Astrocyte (in vitro differentiated cells and primary cell): ENCODE results near the gene IPO7. TPM values are rescaled to one million over a fixed set of nuclear protein-coding genes. Genes with fewer than 3 reads are reported as not detected.

Experiments
- DNase-seq: peaks from one replicate; pipeline ENCODE4 v3.0.0-alpha.2; 2010; ENCODE audit warnings: low read depth
- FAIRE-seq: peaks from 2 replicates; lab custom pipeline; 2011; peaks lifted over from hg19 to GRCh38; lab: Jason Lieb, UNC
- H2AFZ ChIP-seq: 2 replicates; pipeline ENCODE4 v1.6.0; 2012; ENCODE audit warnings: low read depth, low read length, inconsistent platforms
- H3K27ac ChIP-seq: 2 replicates; pipeline ENCODE4 v1.5.1; 2011; ENCODE audit warnings: low read depth, low read length, inconsistent platforms
- H3K27me3 ChIP-seq: 2 replicates; pipeline ENCODE4 v1.6.0; 2011; ENCODE audit warnings: low read length, inconsistent platforms; ENCODE audit not compliant: insufficient read depth
- H3K36me3 ChIP-seq: 2 replicates; pipeline ENCODE4 v1.5.1; 2011; ENCODE audit warnings: low read length, inconsistent platforms; ENCODE audit not compliant: insufficient read depth
- H3K4me1 ChIP-seq: 2 replicates; pipeline ENCODE4 v1.5.1; 2011; ENCODE audit warnings: low read length, inconsistent platforms; ENCODE audit not compliant: insufficient read depth
- H3K4me2 ChIP-seq: 2 replicates; pipeline ENCODE4 v1.6.0; 2012; ENCODE audit warnings: low read length, inconsistent platforms
- H3K4me3 ChIP-seq: 2 replicates; pipeline ENCODE4 v1.5.1; 2011; ENCODE audit warnings: low read depth, mild to moderate bottlenecking, low read length, inconsistent platforms; ENCODE audit not compliant: insufficient read depth
- H3K79me2 ChIP-seq: 2 replicates; pipeline ENCODE4 v1.6.0; 2012; ENCODE audit warnings: mild to moderate bottlenecking, low read length, inconsistent platforms; ENCODE audit not compliant: insufficient read depth
- H3K9ac ChIP-seq: 2 replicates; pipeline ENCODE4 v1.6.0; 2012; ENCODE audit warnings: mild to moderate bottlenecking, low read length, inconsistent platforms
- H3K9me3 ChIP-seq: 2 replicates; pipeline ENCODE4 v1.5.1; 2012; ENCODE audit warnings: low read depth, mild to moderate bottlenecking, low read length, inconsistent platforms; ENCODE audit not compliant: insufficient read depth
- H4K20me1 ChIP-seq: 2 replicates; pipeline ENCODE4 v1.6.0; 2012; ENCODE audit warnings: low read length, inconsistent platforms; ENCODE audit not compliant: insufficient read depth
- H3K27ac Mint-ChIP-seq: one replicate; pipeline ENCODE4 v1.8.0; 2021; ENCODE audit warnings: mild to moderate bottlenecking, mixed read lengths; ENCODE audit not compliant: unreplicated experiment
- H3K27me3 Mint-ChIP-seq: one replicate; pipeline ENCODE4 v1.8.0; 2021; ENCODE audit warnings: low read depth, mixed read lengths; ENCODE audit not compliant: unreplicated experiment
- H3K36me3 Mint-ChIP-seq: one replicate; pipeline ENCODE4 v1.8.0; 2021; ENCODE audit warnings: low read depth, mixed read lengths; ENCODE audit not compliant: unreplicated experiment
- H3K4me1 Mint-ChIP-seq: one replicate; pipeline ENCODE4 v1.8.0; 2021; ENCODE audit warnings: low read depth, mixed read lengths; ENCODE audit not compliant: unreplicated experiment
- H3K4me3 Mint-ChIP-seq: one replicate; pipeline ENCODE4 v1.8.0; 2021; ENCODE audit warnings: mild to moderate bottlenecking, moderate library complexity, mixed read lengths; ENCODE audit not compliant: unreplicated experiment
- H3K9me3 Mint-ChIP-seq: one replicate; pipeline ENCODE4 v1.8.0; 2021; ENCODE audit warnings: mild to moderate bottlenecking, mixed read lengths; ENCODE audit not compliant: unreplicated experiment
- CTCF ChIP-seq: IDR thresholded peaks from 2 replicates; pipeline ENCODE4 v1.5.1; 2011; ENCODE audit warnings: low read depth, mild to moderate bottlenecking, inconsistent platforms, low read length, moderate library complexity; ENCODE audit not compliant: insufficient read depth
- EZH2 ChIP-seq: IDR thresholded peaks from 2 replicates; pipeline ENCODE4 v1.6.1; 2012; ENCODE audit warnings: mild to moderate bottlenecking, low read length, inconsistent platforms; ENCODE audit not compliant: insufficient read depth
- total RNA-seq: library from RNA; stranded (reverse); gene quantifications from 2 replicates; pipeline ENCODE4 v1.2.1, GENCODE V29; 2021

IPO7 gene
- total RNA-seq, 1 donor from 2014 or later, result 142 TPM

- Mint-ChIP-seq H3K36me3 (no peaks in the 10 kb centered on the region), H3K4me1 (peaks cover 2% of the 10 kb centered on the region), H3K9me3 (no peaks in the 10 kb centered on the region), H3K27ac (no peak overlapping the region), H3K4me3 (no peak overlapping the region), H3K27me3 (no peaks in the 10 kb centered on the region)
- FAIRE-seq (no peak), DNase-seq (no peak)
- Histone ChIP-seq H3K4me2 (no peak overlapping the region), H2AFZ (no peak overlapping the region), H3K27me3 (no peaks in the 10 kb centered on the region), H3K27ac (no peak overlapping the region), H4K20me1 (no peaks in the 10 kb centered on the region), H3K79me2 (peaks cover 14% of the 10 kb centered on the region), H3K36me3 (no peaks in the 10 kb centered on the region), H3K4me3 (no peak overlapping the region), H3K4me1 (no peaks in the 10 kb centered on the region), H3K9me3 (no peaks in the 10 kb centered on the region), H3K9ac (no peak overlapping the region)
- no peak for TF ChIP-seq CTCF
- TF ChIP-seq EZH2, result no peak
Observed at GRCh38 chr11:9455722-9456121, 71.3 kb downstream of the IPO7 start.

GRCh38 chr11:9459667-9460321, 75.3 kb downstream of the IPO7 start:
- peak overlapping the region; percentile 99 for H3K9ac ChIP-seq
- TF ChIP-seq CTCF (no peak), EZH2 (no peak)
- Mint-ChIP-seq H3K27me3 (no peaks in the 10 kb centered on the region), H3K27ac (peak overlapping the region; percentile 99), H3K4me3 (peak overlapping the region; percentile 95), H3K9me3 (no peaks in the 10 kb centered on the region), H3K4me1 (peaks cover 15% of the 10 kb centered on the region), H3K36me3 (no peaks in the 10 kb centered on the region)
- H3K27ac ChIP-seq, result peak overlapping the region; percentile 100
- DNase-seq, result peak; percentile 62
- H3K79me2 ChIP-seq, result peaks cover 40% of the 10 kb centered on the region
- peak overlapping the region; percentile 93 for H3K4me3 ChIP-seq
- FAIRE-seq, result no peak
- no peaks in the 10 kb centered on the region for H3K9me3 ChIP-seq
- H3K4me1 ChIP-seq, result no peaks in the 10 kb centered on the region
- H3K36me3 ChIP-seq, result no peaks in the 10 kb centered on the region
- H2AFZ ChIP-seq, result no peak overlapping the region
- H3K4me2 ChIP-seq, result peak overlapping the region; percentile 86
- no peaks in the 10 kb centered on the region for H3K27me3 ChIP-seq
- H4K20me1 ChIP-seq, result no peaks in the 10 kb centered on the region

- peaks cover 46% of the 10 kb centered on the region for H3K79me2 ChIP-seq
- H3K27ac Mint-ChIP-seq, result peak within 1 kb of the TSS; percentile 99
Observed at GRCh38 chr11:9460322-9461062, 76.0 kb downstream of the IPO7 start, which contains the start of gene ZNF143. TSS of gene ZNF143 (plus strand) at chr11:9461012. CDS start at chr11:9471309, 10,297 bp downstream.

More at GRCh38 chr11:9460322-9461062, 76.0 kb downstream of the IPO7 start, which contains the start of gene ZNF143:
- Mint-ChIP-seq H3K4me3 (peak within 1 kb of the TSS; percentile 95), H3K27me3 (no peaks in the 10 kb centered on the region), H3K9me3 (no peaks in the 10 kb centered on the region), H3K36me3 (no peaks in the 10 kb centered on the region), H3K4me1 (peaks cover 15% of the 10 kb centered on the region)
- DNase-seq (peak; percentile 99), FAIRE-seq (peak; percentile 29)
- Histone ChIP-seq H3K27me3 (no peaks in the 10 kb centered on the region), H3K4me1 (no peaks in the 10 kb centered on the region), H4K20me1 (no peaks in the 10 kb centered on the region), H3K27ac (peak within 1 kb of the TSS; percentile 100), H3K4me3 (peak within 1 kb of the TSS; percentile 93), H2AFZ (peak within 1 kb of the TSS; percentile 55), H3K9ac (peak within 1 kb of the TSS; percentile 99), H3K9me3 (no peaks in the 10 kb centered on the region), H3K36me3 (no peaks in the 10 kb centered on the region), H3K4me2 (peak within 1 kb of the TSS; percentile 86)
- TF ChIP-seq EZH2 (no peak), CTCF (no peak)
